IPS DF 19.7 (cell line): ENCODE measurements around the gene GSK3A.

Experiments used
- DNase-seq: peaks from one replicate; pipeline ENCODE4 v3.0.0-alpha.2; 2013; ENCODE audit warnings: low read depth, low spot score

The GSK3A gene

GRCh38 chr19:42249149-42249750 is 6.8 kb upstream of the GSK3A start:
- DNase-seq = no peak

GRCh38 chr19:42248270-42249148 is 6.1 kb upstream of the GSK3A start:
- no peak for DNase-seq

- DNase-seq = no peak
Observed at GRCh38 chr19:42247640-42248199, 5.3 kb upstream of the GSK3A start.

GRCh38 chr19:42246922-42247639 is 4.7 kb upstream of the GSK3A start:
- no peak for DNase-seq

- DNase-seq = no peak
Observed at GRCh38 chr19:42246143-42246921, 3.9 kb upstream of the GSK3A start.

GRCh38 chr19:42245231-42245630 is 2.8 kb upstream of the GSK3A start:
- no peak for DNase-seq

- DNase-seq = peak; percentile 89
Observed at GRCh38 chr19:42244347-42245220, 2.2 kb upstream of the GSK3A start.

- DNase-seq = no peak
Observed at GRCh38 chr19:42242069-42242511, 312 bp downstream of the GSK3A start.

GRCh38 chr19:42241279-42241678 is 1.1 kb downstream of the GSK3A start:
- DNase-seq = no peak

GRCh38 chr19:42239544-42240220 is 2.7 kb downstream of the GSK3A start:
- DNase-seq = no peak

GRCh38 chr19:42235181-42235580 is 7.2 kb downstream of the GSK3A start:
- no peak for DNase-seq

GRCh38 chr19:42234364-42234763 is 8.0 kb downstream of the GSK3A start:
- DNase-seq = no peak

GRCh38 chr19:42233678-42234292 is 8.6 kb downstream of the GSK3A start:
- DNase-seq = no peak

- no peak for DNase-seq
Observed at GRCh38 chr19:42233106-42233505, 9.3 kb downstream of the GSK3A start.

GRCh38 chr19:42232435-42232834 is 10.0 kb downstream of the GSK3A start:
- no peak for DNase-seq

GRCh38 chr19:42230571-42230970 is 11.8 kb downstream of the GSK3A start:
- DNase-seq = no peak

- DNase-seq = no peak
Observed at GRCh38 chr19:42229855-42230351, 12.5 kb downstream of the GSK3A start.

GRCh38 chr19:42229301-42229854 is 13.0 kb downstream of the GSK3A start:
- no peak for DNase-seq

GRCh38 chr19:42228641-42229040 is 13.8 kb downstream of the GSK3A start:
- no peak for DNase-seq
